ENCODE results near the gene PPIG.
"Not testable (repeated sequence)": the region's sequence is repeated elsewhere in the genome, so short reads cannot be mapped to it uniquely, and the experiment has no call there.

The PPIG gene

DNA sequence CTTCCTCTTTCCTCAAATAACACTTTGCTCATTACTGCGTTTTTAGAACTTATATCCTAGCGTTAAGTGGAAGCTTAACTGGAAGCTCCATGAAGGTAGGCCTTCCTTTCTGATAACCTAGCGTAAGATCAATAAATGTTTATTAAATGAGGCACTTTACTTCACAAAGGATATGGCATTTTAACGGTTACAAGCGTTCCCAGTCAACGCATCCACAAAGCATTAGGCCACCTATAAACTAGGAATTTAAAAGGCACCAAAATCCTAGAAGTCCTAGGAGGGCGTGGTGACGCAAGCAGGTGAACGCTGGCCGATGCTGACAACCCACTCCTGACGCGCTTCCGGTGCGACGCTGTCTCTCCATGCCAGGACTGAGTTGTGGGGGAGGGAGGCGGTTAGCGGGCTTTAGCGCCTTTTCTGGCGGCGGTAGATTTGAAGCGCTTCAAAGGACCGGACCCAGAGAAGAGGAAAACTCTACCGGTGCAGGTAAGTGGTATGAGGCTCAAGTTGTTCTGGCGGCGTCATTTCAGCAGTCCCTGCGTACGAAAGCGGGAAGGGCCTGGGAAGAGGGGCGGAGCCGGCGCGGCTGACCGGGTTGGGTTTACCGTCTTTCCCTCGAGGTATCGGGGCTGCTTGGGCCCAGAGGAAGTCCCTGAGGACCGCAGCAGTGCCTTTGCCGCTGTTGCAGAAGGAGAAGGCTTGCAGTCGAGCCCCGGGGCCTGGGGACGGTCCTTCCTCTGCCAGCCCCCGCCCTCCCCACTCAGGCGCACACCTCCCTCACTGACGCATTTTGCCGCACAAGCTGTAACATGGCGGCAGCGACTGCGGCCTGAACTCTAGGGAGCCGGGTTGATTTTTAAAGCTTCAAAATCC, at the start of gene PPIG:
PPIG (plus strand) TSS at position 347 of the 873 bp plus-strand sequence. CDS start 19,691 bp downstream, outside the sequence.
- TF ChIP-seq JUND (IDR thresholded peaks at IDR 0.05; ENCODE audit: low read depth) = no peak
- in situ Hi-C loops (cut with HindIII; ENCODE audit: low pct_unique_long_range_greater_than_20kb, low sequenced_read_pairs) = no loop called here
- DNase-seq (ENCODE audit: low read depth in 1 of 2, low spot score in 1 of 2) = peak; percentile 66 to 92

DNA sequence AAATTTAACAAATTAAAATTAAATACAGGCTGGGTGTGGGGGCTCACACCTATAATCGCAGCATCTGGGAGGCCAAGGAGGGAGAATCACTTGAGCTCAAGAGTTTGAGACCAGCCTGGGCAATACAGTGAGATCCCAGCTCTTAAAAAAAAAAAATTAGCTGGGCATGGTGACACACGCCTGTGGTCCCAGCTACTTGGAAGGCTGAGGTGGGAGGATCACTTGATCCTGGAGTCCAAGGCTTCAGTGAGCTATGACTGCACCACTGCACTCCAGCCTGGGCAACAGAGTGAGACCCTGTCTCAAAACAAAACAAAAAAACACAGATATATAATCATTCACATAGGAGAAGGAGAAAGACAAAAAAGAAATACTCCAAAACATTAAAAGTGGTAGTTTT, 44.7 kb upstream of the PPIG start:
- in situ Hi-C loops (cut with HindIII; ENCODE audit: low pct_unique_long_range_greater_than_20kb, low sequenced_read_pairs); DNase-seq (ENCODE audit: low read depth in 1 of 2, low spot score in 1 of 2): not testable (repeated sequence)

DNA sequence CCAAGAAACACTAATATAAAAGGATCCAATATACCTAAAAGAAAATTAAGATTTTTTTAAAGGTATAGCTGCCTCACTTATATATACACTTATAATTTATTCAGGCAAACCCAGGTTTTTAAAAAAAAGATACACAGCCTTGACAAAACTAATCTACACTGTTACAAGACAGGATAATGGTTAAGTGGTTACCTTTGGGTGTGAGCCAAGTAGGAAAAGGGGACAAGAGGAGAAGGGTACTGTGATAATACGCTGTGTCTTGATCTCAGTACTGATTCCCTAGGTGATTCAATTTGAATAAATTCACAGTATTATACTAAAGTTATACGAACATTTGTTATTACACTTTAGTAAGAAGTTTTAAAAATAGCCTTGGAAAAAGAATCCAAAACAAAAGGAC, 44.0 kb upstream of the PPIG start:
- in situ Hi-C loops (cut with HindIII; ENCODE audit: low pct_unique_long_range_greater_than_20kb, low sequenced_read_pairs) = no loop called here
- TF ChIP-seq JUND (IDR thresholded peaks at IDR 0.05; ENCODE audit: low read depth) = no peak
- DNase-seq (ENCODE audit: low read depth in 1 of 2, low spot score in 1 of 2) = no peak

DNA sequence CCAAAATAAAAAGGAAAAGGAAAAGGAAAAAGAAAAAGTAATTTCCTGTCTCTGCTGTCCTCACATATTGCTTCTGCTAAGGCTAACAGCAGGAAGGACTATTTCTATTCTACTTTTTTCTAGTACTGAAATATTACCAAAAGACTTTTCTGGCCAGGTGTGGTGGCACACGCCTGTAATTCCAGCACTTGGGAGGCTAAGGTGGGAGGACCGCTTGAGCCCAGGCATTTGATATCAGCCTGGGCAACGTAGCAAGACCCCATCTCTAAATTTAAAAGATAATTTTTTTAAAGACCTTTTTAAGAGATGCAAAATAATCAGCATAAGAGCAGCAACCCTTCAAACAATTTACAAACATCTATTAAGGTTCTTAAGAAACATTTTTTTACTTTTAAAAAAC, 41.7 kb upstream of the PPIG start:
- TF ChIP-seq JUND (IDR thresholded peaks at IDR 0.05; ENCODE audit: low read depth) = no peak
- DNase-seq (ENCODE audit: low read depth in 1 of 2, low spot score in 1 of 2) = no peak
- in situ Hi-C loops (cut with HindIII; ENCODE audit: low pct_unique_long_range_greater_than_20kb, low sequenced_read_pairs) = no loop called here

DNA sequence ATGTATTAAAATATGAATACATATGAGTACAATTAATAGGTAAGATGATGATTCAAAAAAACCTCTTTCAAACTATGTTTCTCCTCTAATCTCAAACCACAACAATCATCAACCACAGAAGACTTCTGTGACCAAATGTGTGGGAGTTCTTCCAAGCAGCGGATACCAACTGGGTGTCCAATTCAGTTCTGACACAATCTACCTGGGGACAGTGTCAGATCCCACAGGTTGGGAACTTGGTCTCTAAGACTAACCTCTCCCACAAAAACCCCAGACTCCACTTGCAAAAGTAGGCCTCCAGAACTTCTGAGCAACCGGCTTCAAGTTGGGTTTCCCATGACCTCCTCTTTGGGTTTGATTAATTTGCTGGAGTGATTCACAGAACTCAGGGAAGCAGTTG, 37.4 kb upstream of the PPIG start:
- no peak for DNase-seq (ENCODE audit: low read depth in 1 of 2, low spot score in 1 of 2)
- in situ Hi-C loops (cut with HindIII; ENCODE audit: low pct_unique_long_range_greater_than_20kb, low sequenced_read_pairs) = no loop called here
- no peak for TF ChIP-seq JUND (IDR thresholded peaks at IDR 0.05; ENCODE audit: low read depth)

DNA sequence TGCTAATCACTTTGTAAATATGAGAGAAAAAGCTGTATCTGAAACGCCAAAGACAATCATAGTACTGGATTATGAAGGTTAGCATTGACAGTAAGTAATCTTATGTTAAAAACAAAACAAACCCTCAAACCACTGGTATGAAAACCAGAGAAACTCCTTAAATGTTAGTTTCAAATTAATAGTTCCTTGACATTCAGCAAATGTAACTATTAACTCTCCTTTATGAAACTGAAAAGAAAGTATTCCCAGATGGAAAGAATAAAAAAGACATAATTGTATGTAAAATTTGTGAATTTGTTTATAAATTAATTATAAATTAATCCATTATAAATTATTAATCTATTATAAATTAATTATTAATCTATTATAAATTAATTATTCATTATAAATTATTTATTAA, 22.8 kb upstream of the PPIG start:
- no peak for TF ChIP-seq JUND (IDR thresholded peaks at IDR 0.05; ENCODE audit: low read depth)
- in situ Hi-C loops (cut with HindIII; ENCODE audit: low pct_unique_long_range_greater_than_20kb, low sequenced_read_pairs) = no loop called here
- no peak for DNase-seq (ENCODE audit: low read depth in 1 of 2, low spot score in 1 of 2)

DNA sequence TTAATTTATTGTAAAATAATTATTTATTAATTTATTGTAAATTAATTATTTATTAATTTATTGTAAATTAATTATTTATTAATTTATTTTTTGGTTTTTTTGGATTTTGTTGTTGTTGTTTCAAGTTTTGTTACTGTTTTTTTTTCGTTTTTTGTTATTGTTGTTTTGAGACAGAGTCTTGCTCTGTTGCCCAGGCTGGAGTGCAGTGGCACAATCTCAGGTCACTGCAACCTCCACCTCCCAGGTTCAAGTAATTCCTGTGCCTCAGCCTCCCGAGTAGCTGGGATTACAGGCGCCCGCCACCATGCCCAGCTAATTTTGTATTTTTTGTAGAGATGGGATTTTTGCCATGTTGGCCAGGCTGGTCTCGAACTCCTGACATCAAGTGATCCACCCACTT, 22.1 kb upstream of the PPIG start:
- in situ Hi-C loops (cut with HindIII; ENCODE audit: low pct_unique_long_range_greater_than_20kb, low sequenced_read_pairs); DNase-seq (ENCODE audit: low read depth in 1 of 2, low spot score in 1 of 2): not testable (repeated sequence)

DNA sequence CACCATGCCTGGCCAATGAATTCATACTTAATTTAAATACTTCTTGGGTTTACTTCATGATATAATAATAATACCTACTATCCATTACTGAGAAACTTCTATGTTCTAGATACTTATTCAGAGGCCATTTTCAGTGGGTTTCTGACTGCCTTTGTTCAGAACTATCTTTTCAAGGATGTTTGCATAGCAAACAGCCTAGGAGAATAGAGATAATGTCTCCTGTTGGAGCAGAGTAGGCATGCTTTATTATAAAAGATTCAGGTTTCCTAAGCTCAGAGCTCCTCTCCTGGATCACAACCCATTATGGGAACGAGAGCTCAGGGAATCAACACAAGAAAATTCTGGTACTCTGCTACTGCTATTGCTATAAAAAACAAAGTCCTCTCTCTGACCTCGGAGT, 21.6 kb upstream of the PPIG start:
- DNase-seq (ENCODE audit: low read depth in 1 of 2, low spot score in 1 of 2) = peak in 1 of 2 experiments; percentile 3
- no peak for TF ChIP-seq JUND (IDR thresholded peaks at IDR 0.05; ENCODE audit: low read depth)
- in situ Hi-C loops (cut with HindIII; ENCODE audit: low pct_unique_long_range_greater_than_20kb, low sequenced_read_pairs) = no loop called here

DNA sequence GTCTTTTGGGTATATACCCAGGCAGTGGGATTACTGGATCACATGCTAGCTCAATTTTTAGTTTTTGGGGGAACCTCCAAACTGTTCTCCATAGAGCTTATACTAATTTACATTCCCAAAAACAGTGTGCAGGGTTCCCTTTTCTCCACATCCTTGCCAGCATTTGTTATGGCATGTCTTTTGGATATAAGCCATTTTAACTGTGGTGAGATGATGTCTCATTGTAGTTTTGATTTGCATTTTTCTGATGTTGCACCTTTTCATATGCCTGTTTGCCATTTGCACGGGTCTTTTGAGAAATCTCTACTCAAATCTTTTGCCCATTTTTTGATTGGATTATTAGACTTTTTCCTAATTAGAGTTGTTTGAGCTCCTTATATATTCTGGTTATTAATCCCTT, 18.5 kb upstream of the PPIG start:
- no peak for DNase-seq (ENCODE audit: low read depth in 1 of 2, low spot score in 1 of 2)
- in situ Hi-C loops (cut with HindIII; ENCODE audit: low pct_unique_long_range_greater_than_20kb, low sequenced_read_pairs) = no loop called here
- TF ChIP-seq JUND (IDR thresholded peaks at IDR 0.05; ENCODE audit: low read depth) = no peak

DNA sequence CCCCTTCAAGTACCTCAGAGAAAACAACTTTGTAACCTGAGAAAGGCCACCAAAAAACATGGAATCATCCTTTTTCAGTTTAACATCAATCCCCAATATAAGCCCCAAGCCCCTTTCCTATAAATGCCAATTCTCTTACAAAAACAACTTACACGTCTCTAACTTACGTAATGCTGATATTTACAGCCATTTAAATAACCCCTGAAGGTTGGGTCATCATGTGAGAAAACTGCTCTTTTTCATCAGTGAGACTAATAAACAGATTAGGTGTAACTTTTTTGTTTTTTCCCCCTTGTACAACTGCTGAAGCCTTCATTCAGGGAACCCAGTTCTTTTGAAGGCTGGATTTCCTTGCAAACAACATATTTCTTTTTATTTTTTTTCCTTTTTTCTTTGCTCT, 14.2 kb upstream of the PPIG start:
- in situ Hi-C loops (cut with HindIII; ENCODE audit: low pct_unique_long_range_greater_than_20kb, low sequenced_read_pairs) = no loop called here
- no peak for DNase-seq (ENCODE audit: low read depth in 1 of 2, low spot score in 1 of 2)
- TF ChIP-seq JUND (IDR thresholded peaks at IDR 0.05; ENCODE audit: low read depth) = no peak

DNA sequence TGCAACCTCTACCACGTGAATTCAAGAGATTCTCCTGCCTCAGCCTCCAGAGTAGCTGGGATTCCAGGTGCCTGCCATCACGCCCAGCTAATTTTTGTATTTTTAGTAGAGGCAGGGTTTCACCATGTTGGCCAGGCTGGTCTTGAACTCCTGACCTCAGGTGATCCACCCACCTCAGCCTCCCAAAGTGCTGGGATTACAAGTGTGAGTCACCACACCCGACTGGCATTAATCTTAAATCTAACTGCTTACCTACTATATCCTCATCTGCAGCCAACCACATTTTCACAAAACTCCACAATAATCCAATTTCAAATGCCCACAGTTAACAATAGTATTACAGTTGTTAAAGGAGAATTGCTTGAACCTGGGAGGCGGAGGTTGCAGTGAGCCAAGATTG, 13.4 kb upstream of the PPIG start:
- in situ Hi-C loops (cut with HindIII; ENCODE audit: low pct_unique_long_range_greater_than_20kb, low sequenced_read_pairs); DNase-seq (ENCODE audit: low read depth in 1 of 2, low spot score in 1 of 2): not testable (repeated sequence)

DNA sequence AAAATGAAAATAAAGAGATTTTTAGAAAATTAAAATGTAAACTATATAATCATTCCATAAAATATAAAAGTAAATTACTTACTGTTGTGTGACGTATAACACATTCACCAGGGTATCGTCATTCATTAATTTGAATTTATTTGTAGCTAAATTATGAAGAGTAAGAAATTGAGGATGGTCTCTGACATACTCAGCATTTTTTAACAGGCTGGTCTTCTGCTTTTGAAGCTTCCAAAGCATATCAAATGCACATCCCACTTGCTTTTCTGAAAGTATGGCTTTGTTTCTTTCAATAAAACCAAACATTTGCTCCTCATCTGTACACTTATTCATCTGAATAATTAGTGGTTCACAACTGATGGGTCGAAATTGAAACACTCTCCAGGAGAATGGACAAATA, 12.6 kb upstream of the PPIG start:
- no peak for TF ChIP-seq JUND (IDR thresholded peaks at IDR 0.05; ENCODE audit: low read depth)

DNA sequence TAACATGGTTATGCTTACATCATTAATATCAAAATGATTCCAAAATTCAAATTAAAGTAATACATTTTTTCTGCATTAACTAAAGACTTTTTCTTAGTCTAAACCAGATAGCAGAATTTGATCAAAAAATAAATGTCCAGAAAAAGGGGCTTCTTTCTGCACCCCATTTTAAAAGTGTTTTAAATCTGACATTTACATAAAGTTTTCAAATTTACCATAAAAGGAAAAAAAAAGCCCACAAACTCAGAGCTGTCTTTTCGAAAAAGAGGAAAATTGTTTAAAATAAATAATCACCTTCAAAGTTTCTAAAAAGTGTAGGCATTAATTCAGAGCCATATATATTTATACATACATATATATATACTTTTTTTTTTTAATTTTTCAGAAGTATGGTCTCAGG, 12.0 kb upstream of the PPIG start:
- in situ Hi-C loops (cut with HindIII; ENCODE audit: low pct_unique_long_range_greater_than_20kb, low sequenced_read_pairs) = no loop called here
- TF ChIP-seq JUND (IDR thresholded peaks at IDR 0.05; ENCODE audit: low read depth) = no peak
- no peak for DNase-seq (ENCODE audit: low read depth in 1 of 2, low spot score in 1 of 2)

More for the DNA sequence above, 12.6 kb upstream of the PPIG start:
- in situ Hi-C loops (cut with HindIII; ENCODE audit: low pct_unique_long_range_greater_than_20kb, low sequenced_read_pairs) = no loop called here
- no peak for DNase-seq (ENCODE audit: low read depth in 1 of 2, low spot score in 1 of 2)

DNA sequence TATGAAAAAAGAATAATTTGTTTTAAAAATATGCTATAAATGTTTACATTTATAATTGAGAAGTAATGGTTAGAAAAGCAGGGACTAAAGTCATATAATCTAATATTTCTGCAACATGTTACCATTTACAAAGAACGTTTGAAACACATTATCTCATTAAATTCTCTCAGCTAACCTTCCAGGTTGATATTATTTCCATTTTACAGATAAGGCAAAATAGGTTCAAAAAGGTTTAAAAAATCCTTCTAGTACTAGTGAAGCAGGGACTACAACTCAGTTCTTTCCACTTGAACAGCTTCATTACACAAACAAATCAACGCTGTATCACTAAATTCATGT, 11.4 kb upstream of the PPIG start:
- no peak for DNase-seq (ENCODE audit: low read depth in 1 of 2, low spot score in 1 of 2)
- in situ Hi-C loops (cut with HindIII; ENCODE audit: low pct_unique_long_range_greater_than_20kb, low sequenced_read_pairs) = no loop called here
- TF ChIP-seq JUND (IDR thresholded peaks at IDR 0.05; ENCODE audit: low read depth) = no peak

All from T47D (cell line).